ENCODE measurements around the gene CSNK1G1.
"Not testable (repeated sequence)": the region's sequence is repeated elsewhere in the genome, so short reads cannot be mapped to it uniquely, and the experiment has no call there.

CSNK1G1 gene

DNA sequence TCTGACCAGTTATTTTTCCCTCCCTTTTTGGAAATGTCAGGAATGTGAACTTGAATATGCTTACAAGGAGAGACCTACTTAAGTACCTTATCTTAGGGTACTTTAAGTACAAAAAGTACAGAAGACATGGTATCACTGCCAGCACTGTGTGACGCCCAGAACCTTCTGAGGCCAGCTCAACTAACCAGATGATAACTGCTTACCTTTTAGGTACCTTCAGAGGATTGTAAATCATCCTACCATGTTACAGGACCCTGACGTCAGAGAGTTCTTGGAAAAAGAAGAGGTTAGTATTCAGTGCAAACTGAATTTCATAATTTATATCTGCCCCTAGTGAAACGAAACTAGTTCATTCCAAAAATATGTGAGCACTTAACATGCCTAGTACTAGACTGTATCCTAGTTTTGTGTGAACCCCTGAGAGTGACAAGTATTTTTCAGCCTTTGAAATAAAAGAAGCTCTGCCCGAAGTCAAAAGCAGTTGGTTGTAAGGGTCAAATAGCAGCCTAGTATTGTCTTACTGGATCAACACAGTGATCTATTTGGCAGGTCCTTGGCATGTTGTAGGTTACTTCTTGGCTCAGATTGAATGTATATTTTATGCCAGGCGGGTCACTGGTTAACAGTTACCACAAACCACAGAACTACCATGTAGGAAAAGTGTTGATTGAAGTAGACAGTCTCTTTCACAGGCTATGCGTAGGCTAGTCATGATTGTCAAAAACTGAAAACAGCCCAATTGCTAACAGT is 228.3 kb downstream of the CSNK1G1 start:
- no peak for DNase-seq

GRCh38 chr15:64125978-64126377 is 230.0 kb downstream of the CSNK1G1 start:
- DNase-seq = no peak

DNA sequence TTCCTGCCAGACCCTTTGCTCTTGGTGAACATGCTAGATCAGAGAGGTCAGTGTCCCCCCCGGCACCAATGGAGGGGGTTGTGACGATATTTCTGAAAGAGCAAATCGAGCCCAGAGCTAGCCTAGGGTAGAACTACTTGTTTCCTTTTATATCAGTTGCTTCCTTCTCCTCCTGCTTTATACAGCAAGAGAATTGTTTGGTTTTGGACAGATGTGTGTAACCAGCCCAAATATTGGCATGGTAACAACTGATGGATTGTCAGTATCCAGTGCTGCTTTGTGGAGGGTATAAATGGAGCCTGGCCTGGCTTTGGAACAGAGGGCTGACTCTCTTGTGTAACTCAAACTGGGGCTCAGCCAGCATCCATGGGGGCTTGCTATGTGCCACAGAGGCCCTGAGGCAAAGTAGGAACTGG is 233.0 kb downstream of the CSNK1G1 start:
- no peak for DNase-seq

GRCh38 chr15:64122444-64122843 is 233.5 kb downstream of the CSNK1G1 start:
- no peak for DNase-seq

DNA sequence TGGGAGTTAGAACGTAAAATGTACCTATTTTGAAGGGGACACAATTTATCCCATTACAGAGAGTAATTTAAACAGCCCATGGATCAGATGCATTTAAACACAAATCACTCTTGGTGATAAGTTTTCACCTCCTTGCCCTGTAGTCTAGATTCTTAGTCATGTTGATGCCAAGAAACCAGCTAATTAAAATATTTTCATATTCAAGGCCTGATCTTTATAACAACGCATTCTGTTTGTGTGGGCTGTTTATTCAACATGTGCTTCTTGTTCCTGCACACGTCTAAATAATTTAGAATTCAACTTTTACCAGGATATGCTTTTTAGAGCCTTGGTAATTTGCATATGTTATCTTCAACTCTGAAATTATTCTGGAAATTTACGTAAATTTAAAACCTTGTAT is 234.4 kb downstream of the CSNK1G1 start:
- no peak for DNase-seq

DNA sequence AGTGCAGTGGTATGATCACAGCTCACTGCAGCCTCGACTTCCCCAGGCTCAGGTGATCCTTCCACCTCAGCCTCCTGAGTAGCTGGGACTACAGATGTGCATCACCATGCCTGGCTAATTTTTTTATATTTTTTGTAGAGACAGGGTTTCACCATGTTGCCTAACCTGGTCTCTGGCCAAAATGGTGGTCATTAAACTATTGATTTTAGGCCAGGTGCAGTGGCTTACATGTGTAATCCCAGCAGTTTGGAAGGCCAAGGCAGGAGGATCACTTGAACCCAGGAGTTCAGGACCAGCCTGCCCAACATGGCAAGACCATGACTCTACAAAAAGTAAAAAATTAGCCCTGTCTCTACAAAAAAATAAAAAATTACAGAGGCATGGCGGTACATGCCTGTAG is 235.7 kb downstream of the CSNK1G1 start:
- not testable (repeated sequence) for DNase-seq

GRCh38 chr15:64117759-64118487 is 238.1 kb downstream of the CSNK1G1 start:
- DNase-seq = no peak

Data from NCI-H2227 treated with DMSO at 0.1 percent for 48 hours (cell line).